NCI-H2227 (cell line): ENCODE results near the gene ZNF287.

Source experiments
- DNase-seq: peaks from one replicate; lab custom pipeline; 2025; ENCODE audit not compliant: unreplicated experiment; lab: John Stamatoyannopoulos, UW

The ZNF287 gene

DNA sequence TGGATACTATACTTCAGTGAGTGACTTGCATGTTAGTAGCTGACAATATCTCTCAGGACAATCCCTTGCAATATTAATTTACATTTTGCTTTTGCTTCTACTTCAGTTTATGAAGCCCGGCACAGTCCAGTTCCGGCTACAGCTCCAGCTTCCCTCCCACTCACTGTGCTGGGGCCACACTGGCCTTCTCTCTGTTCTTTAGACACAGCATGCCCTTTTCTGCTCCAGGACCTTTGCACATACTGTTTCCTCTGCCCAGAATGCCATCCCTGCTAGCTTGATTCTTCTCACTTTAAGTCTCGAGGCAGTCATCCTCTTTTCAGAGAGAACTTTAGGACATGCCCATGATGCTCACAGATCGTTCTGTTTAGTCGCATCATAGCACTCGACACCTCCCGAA, 51.5 kb downstream of the ZNF287 start:
- no peak for DNase-seq

DNA sequence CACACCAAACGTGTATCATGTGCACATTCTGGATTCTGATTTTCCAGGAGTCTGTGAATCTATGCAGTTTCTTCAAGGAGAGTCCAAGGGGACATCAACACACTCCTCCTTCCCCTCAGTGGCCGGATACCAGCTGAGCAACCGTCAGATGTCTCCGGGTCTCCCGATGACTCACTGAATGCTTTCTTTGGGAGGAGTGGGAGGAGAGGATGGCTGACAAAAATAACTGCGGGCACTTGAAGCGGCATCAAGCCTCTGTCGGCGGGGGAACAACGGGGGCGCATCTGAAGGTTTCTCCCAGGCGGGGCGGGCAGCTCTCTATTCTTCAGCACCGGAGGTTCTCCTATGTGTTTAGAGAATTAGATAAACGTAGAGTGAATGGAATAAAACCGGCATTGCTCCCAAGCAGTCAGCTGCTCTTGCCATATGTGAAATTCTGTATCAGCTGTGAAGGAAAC, 52.4 kb downstream of the ZNF287 start:
- DNase-seq = peak; percentile 82

DNA sequence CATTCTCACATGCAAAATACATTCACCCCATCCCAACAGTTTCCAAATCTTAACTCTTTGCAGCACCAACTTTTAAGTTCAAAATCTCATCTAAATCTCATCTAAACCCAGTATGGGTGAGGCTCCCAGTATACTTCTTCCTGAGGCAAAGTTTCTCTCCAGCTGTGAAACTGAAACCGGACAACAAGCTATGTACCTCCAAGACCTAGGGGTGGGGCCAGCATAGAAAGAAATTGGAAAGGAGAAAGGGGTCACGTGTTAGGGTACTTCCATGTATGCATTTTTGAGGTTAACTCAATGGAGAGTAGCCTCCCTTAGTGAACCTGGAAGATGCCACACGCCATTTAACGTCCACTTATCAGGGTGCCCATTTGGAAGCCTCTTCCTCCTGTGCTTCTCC, 53.1 kb downstream of the ZNF287 start:
- DNase-seq = no peak

DNA sequence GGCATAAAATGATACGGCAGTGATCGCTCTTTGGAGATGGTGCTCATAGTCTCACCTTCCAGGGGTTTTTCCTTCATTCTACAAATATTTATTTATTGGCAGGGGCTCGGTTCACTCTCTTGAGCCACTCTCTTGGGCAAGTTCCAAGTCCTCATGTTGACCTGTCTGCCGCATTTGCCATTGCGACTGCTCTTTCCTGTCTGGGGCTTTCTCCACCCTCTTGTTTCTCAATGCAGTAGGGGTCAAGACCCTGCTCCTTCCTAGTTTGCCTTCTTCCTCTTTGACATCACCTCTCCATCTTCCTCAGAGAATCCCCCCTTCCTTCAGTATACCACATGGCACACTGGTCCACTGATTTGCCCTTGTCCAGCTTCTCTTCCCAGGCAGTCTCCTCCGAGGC, 55.1 kb downstream of the ZNF287 start:
- no peak for DNase-seq

DNA sequence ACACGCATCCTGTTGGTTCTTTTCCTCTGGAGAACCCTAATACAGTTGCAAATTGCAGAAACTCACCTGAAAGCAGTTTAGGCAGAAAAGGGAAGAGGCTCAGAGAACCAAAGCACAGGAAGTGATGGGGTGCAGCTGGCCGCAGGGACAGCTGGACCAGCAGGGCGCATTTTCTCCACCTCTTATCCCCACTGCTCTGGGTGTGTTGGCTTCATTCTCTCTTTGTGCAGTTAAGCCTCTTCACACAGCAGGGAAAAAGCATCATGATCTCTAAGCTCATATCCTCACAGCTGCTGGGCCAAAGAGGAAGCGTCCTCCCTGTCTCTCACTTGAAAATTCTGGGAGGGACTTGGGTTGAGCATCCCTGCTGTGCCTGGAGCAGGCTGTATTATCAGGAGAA, 57.0 kb downstream of the ZNF287 start:
- peak; percentile 75 for DNase-seq

DNA sequence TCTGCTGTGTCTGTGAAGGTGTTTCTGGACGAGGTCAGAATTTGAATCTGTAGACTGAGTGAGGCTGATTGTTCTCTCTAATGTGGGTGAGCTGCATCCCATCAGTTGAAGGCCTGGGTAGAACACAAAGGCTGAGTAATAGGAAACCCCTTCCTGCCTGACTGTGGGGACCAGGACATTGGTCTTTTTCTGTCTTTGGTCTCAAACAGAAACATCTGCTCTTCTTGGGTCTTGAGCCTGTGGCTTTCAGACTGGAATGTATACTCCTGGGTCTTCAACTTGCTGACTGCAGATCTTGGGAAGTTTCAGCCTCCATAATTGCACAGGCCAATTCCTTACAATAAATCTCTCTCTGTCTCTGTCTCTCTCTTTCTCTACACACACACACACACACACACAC, 57.4 kb downstream of the ZNF287 start:
- DNase-seq = no peak

DNA sequence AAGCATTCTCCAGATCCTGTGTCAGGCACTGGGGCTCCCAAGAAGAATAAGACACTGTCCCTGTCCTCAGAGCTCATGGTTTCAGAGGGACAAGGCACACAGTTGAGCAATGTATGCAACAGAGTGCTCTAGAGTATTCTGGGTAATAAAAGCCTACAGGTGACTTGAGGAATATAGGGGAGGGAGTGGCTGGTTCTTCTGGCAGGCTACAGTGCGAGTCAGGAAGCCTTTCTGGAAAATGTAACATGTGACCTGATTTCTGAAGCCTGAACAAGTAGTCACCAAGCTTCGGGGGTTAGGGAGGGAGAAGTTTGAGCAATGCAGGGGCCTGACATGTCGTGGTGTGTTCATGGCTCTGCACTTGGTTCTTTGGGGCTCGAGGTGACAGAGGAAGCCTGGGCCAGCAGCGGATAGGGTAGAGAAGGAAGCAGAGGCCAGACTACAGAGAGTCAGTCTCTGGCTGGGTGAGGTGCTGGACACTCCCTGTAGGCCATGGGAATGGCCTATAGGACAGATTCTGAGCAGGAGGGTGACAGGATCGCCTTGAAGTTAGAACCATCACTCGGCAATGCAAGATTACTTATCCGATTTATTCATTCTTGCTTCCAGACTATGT, 61.0 kb downstream of the ZNF287 start:
- DNase-seq = no peak

DNA sequence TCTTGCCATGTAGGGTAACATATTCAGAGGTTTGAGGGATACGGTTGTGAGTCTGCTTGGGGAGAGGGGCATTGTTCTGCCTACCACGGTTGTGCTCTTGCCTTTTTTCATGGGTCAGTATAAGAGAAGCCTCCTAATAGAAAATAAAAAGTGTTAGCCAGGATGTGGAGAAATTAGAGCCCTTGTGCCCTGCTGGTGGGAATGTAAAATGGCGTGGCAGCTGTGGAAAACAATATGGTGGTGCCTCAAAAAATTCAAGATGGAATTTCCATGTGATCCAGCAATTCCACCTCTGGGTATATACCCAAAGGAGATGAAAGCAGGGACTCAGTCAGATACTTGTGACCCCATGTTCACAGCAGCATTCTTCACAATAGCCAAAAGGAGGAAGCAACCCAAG, 62.8 kb downstream of the ZNF287 start:
- DNase-seq = no peak

DNA sequence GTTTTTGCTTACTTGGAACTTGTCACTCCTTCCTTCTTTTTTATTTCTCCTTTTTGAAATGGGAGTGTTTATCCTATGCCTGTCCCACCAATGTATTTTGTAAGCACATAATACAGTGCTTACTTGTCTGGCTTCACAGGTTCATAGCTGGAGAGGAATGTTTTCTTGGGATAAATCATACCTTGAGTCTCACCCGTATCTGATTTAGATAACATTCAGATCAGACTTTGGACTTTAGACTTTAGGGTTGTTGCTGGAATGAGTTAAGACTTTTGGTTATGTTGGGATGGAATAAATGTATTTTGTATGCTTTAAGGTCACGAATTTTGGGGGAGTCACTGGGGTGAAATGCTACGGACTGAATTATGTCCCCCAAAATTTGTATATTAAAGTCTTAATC, 64.0 kb downstream of the ZNF287 start:
- DNase-seq = no peak
